ENCODE measurements around the gene GCNT2.

GCNT2 gene

DNA sequence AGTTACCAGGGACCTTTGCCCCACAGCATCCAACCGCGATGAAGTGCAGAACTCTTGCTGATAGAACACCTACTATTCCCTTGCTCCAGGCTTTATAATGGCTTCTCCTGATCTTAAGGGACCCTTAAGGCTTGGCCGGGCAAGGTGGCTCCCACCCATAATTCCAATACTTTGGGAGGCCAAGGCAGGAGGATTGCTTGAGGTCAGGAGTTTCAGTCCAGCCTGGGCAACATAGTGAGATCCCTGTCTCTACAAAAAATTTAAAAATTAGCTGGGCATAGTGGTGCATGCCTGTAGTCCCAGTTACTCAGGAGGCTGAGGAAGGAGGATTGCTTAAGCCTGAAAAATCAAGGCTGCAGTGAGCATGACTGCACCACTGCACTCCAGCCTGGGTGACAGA is 68.8 kb downstream of the GCNT2 start:
- Histone ChIP-seq H3K79me2 (no peaks in the 10 kb centered on the region), H3K36me3 (ENCODE audit: control insufficient read depth, insufficient read depth, low read length) (no peaks in the 10 kb centered on the region), H3K9ac (no peak overlapping the region), H2AFZ (no peak overlapping the region), H3K27ac (no peak overlapping the region), H3K4me1 (no peaks in the 10 kb centered on the region), H3K4me2 (ENCODE audit: low read length) (no peak overlapping the region), H3K27me3 (ENCODE audit: control insufficient read depth, insufficient read depth, low read length) (no peaks in the 10 kb centered on the region), H3K9me3 (ENCODE audit: control insufficient read depth, low read length) (no peaks in the 10 kb centered on the region), H3K4me3 (ENCODE audit: low read depth, low read length) (no peak overlapping the region)
- TF ChIP-seq, protein P1, sequence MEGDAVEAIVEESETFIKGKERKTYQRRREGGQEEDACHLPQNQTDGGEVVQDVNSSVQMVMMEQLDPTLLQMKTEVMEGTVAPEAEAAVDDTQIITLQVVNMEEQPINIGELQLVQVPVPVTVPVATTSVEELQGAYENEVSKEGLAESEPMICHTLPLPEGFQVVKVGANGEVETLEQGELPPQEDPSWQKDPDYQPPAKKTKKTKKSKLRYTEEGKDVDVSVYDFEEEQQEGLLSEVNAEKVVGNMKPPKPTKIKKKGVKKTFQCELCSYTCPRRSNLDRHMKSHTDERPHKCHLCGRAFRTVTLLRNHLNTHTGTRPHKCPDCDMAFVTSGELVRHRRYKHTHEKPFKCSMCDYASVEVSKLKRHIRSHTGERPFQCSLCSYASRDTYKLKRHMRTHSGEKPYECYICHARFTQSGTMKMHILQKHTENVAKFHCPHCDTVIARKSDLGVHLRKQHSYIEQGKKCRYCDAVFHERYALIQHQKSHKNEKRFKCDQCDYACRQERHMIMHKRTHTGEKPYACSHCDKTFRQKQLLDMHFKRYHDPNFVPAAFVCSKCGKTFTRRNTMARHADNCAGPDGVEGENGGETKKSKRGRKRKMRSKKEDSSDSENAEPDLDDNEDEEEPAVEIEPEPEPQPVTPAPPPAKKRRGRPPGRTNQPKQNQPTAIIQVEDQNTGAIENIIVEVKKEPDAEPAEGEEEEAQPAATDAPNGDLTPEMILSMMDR (IDR thresholded peaks at IDR 0.05), result no peak

DNA sequence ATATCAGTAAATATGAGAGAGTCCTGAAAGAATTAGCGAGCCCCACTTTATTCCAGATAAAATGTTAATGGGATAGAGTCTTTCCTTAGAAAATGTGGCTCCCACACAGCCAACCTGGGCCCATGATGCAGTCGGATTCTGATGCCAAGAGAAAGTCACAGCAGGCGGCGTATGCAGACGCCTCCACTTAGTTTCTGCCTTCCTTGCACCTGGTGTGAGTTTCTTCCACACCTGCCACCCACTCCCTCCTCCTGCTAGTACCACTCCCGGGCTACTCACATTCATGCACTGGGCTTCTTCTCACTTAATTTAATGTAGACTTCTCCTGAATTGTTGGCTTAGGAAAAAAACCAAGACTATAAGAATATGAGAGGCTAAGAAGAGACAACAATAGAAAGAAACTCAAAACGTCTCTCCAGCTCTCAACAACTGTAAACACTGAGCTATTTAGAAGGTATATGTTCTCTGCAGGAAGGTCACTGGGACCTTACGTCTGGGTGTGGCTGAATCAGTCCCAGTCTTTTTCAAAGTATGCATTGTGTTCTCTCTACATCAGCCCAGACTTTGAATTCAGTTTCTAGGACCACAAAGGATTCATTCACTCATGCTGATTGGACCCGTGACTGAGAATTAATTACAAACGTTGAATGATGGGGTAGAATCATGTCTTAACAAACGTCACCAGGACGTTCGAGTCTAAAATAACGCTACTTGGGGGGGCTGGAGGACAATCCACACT is 70.4 kb downstream of the GCNT2 start:
- H3K4me3 ChIP-seq (ENCODE audit: low read depth, low read length), result no peak overlapping the region
- H3K9me3 ChIP-seq (ENCODE audit: control insufficient read depth, low read length), result no peaks in the 10 kb centered on the region
- no peaks in the 10 kb centered on the region for H3K27me3 ChIP-seq (ENCODE audit: control insufficient read depth, insufficient read depth, low read length)
- no peak overlapping the region for H3K4me2 ChIP-seq (ENCODE audit: low read length)
- no peaks in the 10 kb centered on the region for H3K36me3 ChIP-seq (ENCODE audit: control insufficient read depth, insufficient read depth, low read length)
- no peaks in the 10 kb centered on the region for H3K79me2 ChIP-seq
- TF ChIP-seq, protein P1 (IDR thresholded peaks at IDR 0.05), result no peak
- H3K27ac ChIP-seq, result no peak overlapping the region
- no peak overlapping the region for H3K9ac ChIP-seq
- no peak overlapping the region for H2AFZ ChIP-seq
- H3K4me1 ChIP-seq, result no peaks in the 10 kb centered on the region

DNA sequence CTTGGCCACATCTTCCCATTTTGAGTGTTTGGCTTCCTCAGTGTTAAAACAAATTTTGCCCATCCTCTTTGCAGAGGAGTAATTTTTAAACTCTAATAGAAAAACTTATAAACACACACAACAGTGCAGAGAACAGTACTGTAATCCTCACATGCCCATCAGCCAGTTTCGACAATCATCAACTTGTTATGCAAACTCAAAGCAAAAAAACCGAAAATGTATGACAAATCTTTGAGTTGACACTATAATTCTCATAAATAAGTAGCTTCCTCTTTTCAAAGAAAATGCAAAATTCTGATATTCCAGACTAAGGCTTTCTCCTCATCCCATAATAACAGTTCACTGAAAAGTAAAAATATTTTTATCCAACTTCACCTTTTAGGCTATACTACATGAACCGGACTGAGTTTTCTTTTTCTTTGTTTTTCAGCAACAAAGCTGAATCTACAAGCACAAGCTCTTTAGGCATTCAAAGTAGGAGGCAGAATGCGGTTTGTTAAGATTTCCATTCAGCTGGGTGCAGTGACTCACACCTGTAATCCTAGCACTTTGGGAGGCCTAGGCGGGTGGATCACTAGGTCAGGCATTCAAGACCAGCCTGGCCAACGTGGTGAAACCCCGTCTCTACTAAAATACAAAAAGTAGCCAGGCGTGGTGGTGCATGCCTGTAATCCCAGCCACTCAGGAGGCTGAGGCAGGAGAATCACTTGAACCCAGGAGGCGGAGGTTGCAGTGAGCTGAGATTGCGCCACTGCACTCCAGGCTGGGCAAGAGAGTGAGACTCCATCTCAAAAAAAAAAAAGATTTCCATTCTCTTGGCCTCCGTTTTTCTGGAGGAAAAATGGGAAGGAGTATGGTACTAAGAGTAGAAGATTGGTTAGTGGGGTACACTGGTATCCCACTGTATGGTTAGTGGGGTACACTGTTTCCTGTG is 74.8 kb downstream of the GCNT2 start:
- no peak overlapping the region for H3K4me2 ChIP-seq (ENCODE audit: low read length)

DNA sequence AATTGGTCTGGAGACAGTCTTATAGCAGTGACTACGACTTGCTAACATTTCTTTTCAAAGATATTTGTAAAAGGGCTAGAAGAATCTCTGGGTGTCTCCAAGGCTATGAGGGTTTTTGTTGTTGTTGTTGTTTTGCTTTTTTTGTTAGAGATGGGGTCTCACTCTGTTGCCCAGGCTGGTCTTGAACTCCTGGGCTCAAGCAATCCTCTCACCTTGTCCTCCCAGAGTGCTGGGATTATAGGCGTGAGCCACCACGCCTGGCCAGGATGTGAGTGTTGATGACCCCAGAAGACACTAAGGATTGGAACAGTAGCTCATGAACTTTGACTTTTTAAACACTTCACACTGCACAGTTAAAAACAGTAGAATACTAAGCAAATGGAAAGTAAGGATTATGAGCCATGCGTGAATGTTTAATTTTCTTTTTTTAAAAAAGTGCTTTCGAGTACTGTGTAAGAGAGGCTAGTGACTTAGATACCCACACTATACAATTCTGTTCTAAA is 76.4 kb downstream of the GCNT2 start:
- Histone ChIP-seq H3K4me2 (ENCODE audit: low read length) (no peak overlapping the region), H3K36me3 (ENCODE audit: control insufficient read depth, insufficient read depth, low read length) (no peaks in the 10 kb centered on the region), H3K27ac (no peak overlapping the region), H2AFZ (no peak overlapping the region), H3K4me1 (no peaks in the 10 kb centered on the region), H3K79me2 (no peaks in the 10 kb centered on the region), H3K9ac (no peak overlapping the region), H3K27me3 (ENCODE audit: control insufficient read depth, insufficient read depth, low read length) (no peaks in the 10 kb centered on the region), H3K4me3 (ENCODE audit: low read depth, low read length) (no peak overlapping the region), H3K9me3 (ENCODE audit: control insufficient read depth, low read length) (no peaks in the 10 kb centered on the region)
- TF ChIP-seq, protein P1 (IDR thresholded peaks at IDR 0.05), result no peak

More for the DNA sequence above, 74.8 kb downstream of the GCNT2 start:
- Histone ChIP-seq H3K4me1 (no peaks in the 10 kb centered on the region), H2AFZ (no peak overlapping the region), H3K36me3 (ENCODE audit: control insufficient read depth, insufficient read depth, low read length) (no peaks in the 10 kb centered on the region), H3K9ac (no peak overlapping the region), H3K9me3 (ENCODE audit: control insufficient read depth, low read length) (no peaks in the 10 kb centered on the region), H3K27ac (no peak overlapping the region), H3K79me2 (no peaks in the 10 kb centered on the region), H3K27me3 (ENCODE audit: control insufficient read depth, insufficient read depth, low read length) (no peaks in the 10 kb centered on the region), H3K4me3 (ENCODE audit: low read depth, low read length) (no peak overlapping the region)
- TF ChIP-seq, protein P1 (IDR thresholded peaks at IDR 0.05), result no peak

Measured in parathyroid adenoma (tissue), 2 donors.